HepG2 (cell line): Measurements from ENCODE around the gene RPL23. TPM values are rescaled to one million over a fixed set of nuclear protein-coding genes. Genes with fewer than 3 reads are reported as not detected.

Experiments used
- ATAC-seq: fragments of 200-7000 bp; cut with Tn5 transposase; 3 replicates; pipeline ENCODE4 v1.9.1; 2020; ENCODE audit warnings: mild to moderate bottlenecking, moderate library complexity
- BruUV-seq: library from RNA; stranded (reverse); fragments of 400-500 nt; replicated peaks from 2 replicates; lab custom pipeline; 2021; lab: Mats Ljungman, UMichigan
- CTCF ChIA-PET: fragments of 300-600 bp; formaldehyde crosslinking; extraction: SDS; loops from one replicate; lab custom pipeline; 2021; ENCODE audit warnings: low total read pairs, inconsistent platforms, low intra/inter-chr PET ratio; lab: Yijun Ruan, JAX
- POLR2A ChIA-PET: fragments of 350-600 bp; sonication (Branson Sonifier 250); formaldehyde crosslinking; loops from one replicate; lab custom pipeline; 2020; ENCODE audit warnings: antibody characterized with exemption, inconsistent platforms; lab: Yijun Ruan, JAX
- DNase-seq: peaks from one replicate; pipeline ENCODE4 v3.0.0-alpha.2; 2015; ENCODE audit warnings: low spot score
- FAIRE-seq: peaks from 3 replicates; lab custom pipeline; 2011; peaks lifted over from hg19 to GRCh38; lab: Jason Lieb, UNC
- H2AFZ ChIP-seq: one replicate; pipeline ENCODE4 v1.6.1; 2011; ENCODE audit warnings: low read length, inconsistent platforms
- H3K27ac ChIP-seq: fragments of 300-600 bp; 3 replicates; pipeline ENCODE4 v1.8.0; 2011; ENCODE audit warnings: mixed run types, mild to moderate bottlenecking, mixed read lengths, low read length, inconsistent platforms; ENCODE audit not compliant: insufficient read depth; ENCODE audit errors: extremely low read length
- H3K27me3 ChIP-seq, 2 experiments: fragments of 200-600 bp in 1 of 2; 2 replicates in 1 of 2; 3 replicates in 1 of 2; pipeline versions ENCODE4 v1.6.0 to v1.8.0; 2011; ENCODE audit warnings: low read length in 2 of 2, mild to moderate bottlenecking in 2 of 2, moderate library complexity in 2 of 2, inconsistent platforms in 1 of 2; ENCODE audit not compliant: insufficient read depth in 2 of 2, control insufficient read depth in 1 of 2
- H3K36me3 ChIP-seq, 2 experiments: fragments of 200-600 bp in 1 of 2; replicated peaks in 1 of 2; 2 replicates in 1 of 2; 3 replicates in 1 of 2; pipeline versions ENCODE4 v1.5.1 to v1.8.0; 2011; ENCODE audit warnings: low read length in 2 of 2, inconsistent platforms in 1 of 2; ENCODE audit not compliant: insufficient read depth in 2 of 2, control insufficient read depth in 1 of 2
- H3K4me1 ChIP-seq: 2 replicates; pipeline ENCODE4 v1.5.1; 2012; ENCODE audit warnings: low read length, inconsistent platforms; ENCODE audit not compliant: insufficient read depth
- H3K4me2 ChIP-seq: 2 replicates; pipeline ENCODE4 v1.6.0; 2011; ENCODE audit warnings: low read depth, low read length, inconsistent platforms
- H3K4me3 ChIP-seq, 3 experiments: fragments of 200-600 bp in 1 of 3; sonication (generic), shearing (Covaris generic) in 1 of 3; replicated peaks in 1 of 3; 2 replicates each; pipeline ENCODE4 v1.5.1; 2011 to 2016; ENCODE audit warnings: low read length in 3 of 3, inconsistent platforms in 2 of 3, low read depth in 2 of 3, mild to moderate bottlenecking in 2 of 3, control low read depth in 1 of 3, mixed read lengths in 1 of 3; ENCODE audit not compliant: insufficient read depth in 1 of 3
- H3K79me2 ChIP-seq: one replicate; pipeline ENCODE4 v1.6.1; 2011; ENCODE audit warnings: low read length, inconsistent platforms; ENCODE audit not compliant: insufficient read depth
- H3K9ac ChIP-seq: 2 replicates; pipeline ENCODE4 v1.6.0; 2011; ENCODE audit warnings: mild to moderate bottlenecking, low read depth, low read length, inconsistent platforms; ENCODE audit not compliant: insufficient read depth
- H3K9me3 ChIP-seq: 2 replicates; pipeline ENCODE4 v1.5.1; 2012; ENCODE audit warnings: mild to moderate bottlenecking, low read length
- H4K20me1 ChIP-seq: 2 replicates; pipeline ENCODE4 v1.6.0; 2011; ENCODE audit warnings: inconsistent platforms, mild to moderate bottlenecking, low read length, moderate library complexity; ENCODE audit not compliant: insufficient read depth
- AFF4 ChIP-seq: sonication (generic); formaldehyde crosslinking; IDR thresholded peaks from 2 replicates; pipeline ENCODE4 v1.4.0; 2020; ENCODE audit warnings: missing genetic modification reagents
- EP300 ChIP-seq, 3 experiments: sonication (generic) in 1 of 3; formaldehyde crosslinking in 1 of 3; IDR thresholded peaks; 2 replicates each; pipeline versions ENCODE4 v1.5.1 to v1.6.1; 2011 to 2020; ENCODE audit warnings: low read depth in 2 of 3, low read length in 2 of 3, borderline replicate concordance in 1 of 3, improper control_type of control experiment in 1 of 3, mild to moderate bottlenecking in 1 of 3, missing genetic modification reagents in 1 of 3, moderate library complexity in 1 of 3
- ETV5 ChIP-seq: IDR thresholded peaks from 2 replicates; pipeline ENCODE4 v1.6.1; 2018; ENCODE audit warnings: missing biosample characterization, missing genetic modification reagents, inconsistent platforms, borderline replicate concordance
- IKZF4 ChIP-seq: sonication (generic); formaldehyde crosslinking; IDR thresholded peaks from 2 replicates; pipeline ENCODE4 v1.5.1; 2020; ENCODE audit warnings: borderline replicate concordance, mild to moderate bottlenecking, low read depth, missing genetic modification reagents; ENCODE audit errors: not compliant biosample characterization
- KDM2A ChIP-seq: sonication (generic); formaldehyde crosslinking; IDR thresholded peaks from 2 replicates; pipeline ENCODE4 v1.4.0; 2020; ENCODE audit warnings: low read depth, missing genetic modification reagents, borderline replicate concordance
- MXI1 ChIP-seq: IDR thresholded peaks from 3 replicates; pipeline ENCODE4 v1.6.1; 2012; ENCODE audit warnings: low read depth, low read length, inconsistent platforms, borderline replicate concordance
- NFATC3 ChIP-seq: sonication (generic); formaldehyde crosslinking; IDR thresholded peaks from 2 replicates; pipeline ENCODE4 v1.5.1; 2020; ENCODE audit warnings: mild to moderate bottlenecking, missing genetic modification reagents
- NPAS2 ChIP-seq: sonication (generic); formaldehyde crosslinking; IDR thresholded peaks from 2 replicates; pipeline ENCODE4 v1.8.0; 2022; ENCODE audit warnings: mild to moderate bottlenecking, missing genetic modification reagents, borderline replicate concordance
- ONECUT2 ChIP-seq: sonication (generic); formaldehyde crosslinking; IDR thresholded peaks from 2 replicates; pipeline ENCODE4 v1.4.0; 2020; ENCODE audit warnings: missing genetic modification reagents
- SAP130 ChIP-seq: IDR thresholded peaks from 2 replicates; pipeline ENCODE4 v1.6.1; 2016; ENCODE audit warnings: low read depth
- ZBTB38 ChIP-seq: sonication (generic); formaldehyde crosslinking; IDR thresholded peaks from 2 replicates; pipeline ENCODE4 v1.5.1; 2020; ENCODE audit warnings: mild to moderate bottlenecking, missing genetic modification reagents
- ZNF234 ChIP-seq: sonication (generic); formaldehyde crosslinking; conservative IDR thresholded peaks from 2 replicates; pipeline ENCODE4 v1.5.1; 2020; ENCODE audit warnings: mild to moderate bottlenecking, missing genetic modification reagents
- ZNF337 ChIP-seq: sonication (generic); formaldehyde crosslinking; IDR thresholded peaks from 2 replicates; pipeline ENCODE4 v1.5.1; 2020; ENCODE audit warnings: missing genetic modification reagents, low read depth, mild to moderate bottlenecking, borderline replicate concordance
- ZNF775 ChIP-seq: sonication (generic); formaldehyde crosslinking; IDR thresholded peaks from 2 replicates; pipeline ENCODE4 v1.4.0; 2020; ENCODE audit warnings: missing genetic modification reagents, mild to moderate bottlenecking, moderate library complexity, borderline replicate concordance
- WGBS: methylation state at CpG from one replicate; pipeline ENCODE4 v1.1.6; 2017; ENCODE audit warnings: low lambda C conversion rate; 5-methylcytosine and 5-hydroxymethylcytosine counted together
- in situ Hi-C: cut with HindIII; loops from 2 replicates; pipeline ENCODE4 v1.10.0; 2017; ENCODE audit warnings: low pct_unique_long_range_greater_than_20kb; ENCODE audit not compliant: extremely low pct_ligation_motif_present
- intact Hi-C: fragments of 100-400 bp; cut with micrococcal nuclease; formaldehyde crosslinking; loops from one replicate; pipeline ENCODE4 v1.10.0; 2022; ENCODE audit not compliant: unreplicated experiment
- polyA plus RNA-seq, 8 experiments: library from polyadenylated mRNA; depleted of rRNA in 3 of 8; stranded (reverse) in 7 of 8; unstranded in 1 of 8; fragments of >200 nt; fragmentation: Illumina TruSeq in 4 of 8; extraction: Trizol in 4 of 8; gene quantifications; 2 replicates each; pipeline versions ENCODE4 v1.2.1 to v1.2.3, GENCODE V29; 2011 to 2016; ENCODE audit warnings: low read depth in 4 of 8, missing spikeins in 1 of 8, mixed read lengths in 1 of 8; ENCODE audit not compliant: insufficient read depth in 1 of 8
- total RNA-seq, 5 experiments: library from RNA; depleted of rRNA; stranded (reverse); fragments of >200 nt; fragmentation: Illumina TruSeq; extraction: Trizol; gene quantifications; 2 replicates each; pipeline ENCODE4 v1.2.3, GENCODE V29; 2016; ENCODE audit warnings: low read depth in 1 of 5
- TF ChIP-seq, protein P1 (sequence below): sonication (generic); formaldehyde crosslinking; IDR thresholded peaks from 2 replicates; pipeline ENCODE4 v1.4.0; 2020; ENCODE audit warnings: missing genetic modification reagents
- TF ChIP-seq, protein P2 (sequence below), 2 experiments: fragments of 450-650 bp in 1 of 2; sonication (generic) in 1 of 2; formaldehyde crosslinking; IDR thresholded peaks; 2 replicates each; pipeline versions ENCODE4 v1.5.0 to v1.8.0; 2020 to 2022; ENCODE audit warnings: mild to moderate bottlenecking in 1 of 2, missing genetic modification reagents in 1 of 2

The RPL23 gene
- total and polyA plus RNA-seq, 2 of the 13 experiments (the other 11 are each of a cell fraction or from before 2014, with no cell fraction given) = 2,790 to 4,860 TPM

DNA sequence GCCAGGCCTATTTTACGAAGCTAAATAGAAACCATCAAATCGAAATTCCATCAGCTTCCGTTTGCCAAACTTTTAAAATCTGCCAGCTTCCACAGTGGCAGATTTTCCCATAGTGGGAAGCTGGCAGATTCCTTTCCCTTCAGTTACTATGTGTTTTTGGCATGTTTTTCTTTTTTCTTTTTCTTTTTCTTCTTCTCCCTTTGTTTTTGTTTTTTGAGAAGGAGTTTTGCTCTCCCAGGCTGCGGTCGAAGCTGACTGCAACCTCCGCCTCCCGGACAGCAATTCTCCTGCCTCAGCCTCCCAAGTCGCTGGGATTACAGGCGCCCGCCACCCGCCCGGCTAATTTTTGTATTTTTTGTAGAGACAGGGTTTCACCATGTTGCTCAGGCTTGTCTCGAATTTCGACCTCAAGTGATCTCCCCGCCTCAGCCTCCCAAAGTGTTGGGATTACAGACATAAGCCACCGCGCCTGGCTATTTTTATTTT is 27.7 kb downstream of the RPL23 start:
- in situ Hi-C loops (no loop called here), intact Hi-C loops (loop anchor here (1.0 kb wide), 2 partner anchors 27 to 39 kb away; partner anchors contain the start of gene RPL23)
- POLR2A ChIA-PET = interaction anchor here (0.7 to 5.0 kb wide), 13 partner anchors 8 to 125 kb away, joined by 3 to 50 read pairs (median 5); partner anchors contain the start of genes LASP1, PIP4K2B and RPL23
- 77% methylated on average over 17 of the region's 17 CpGs for WGBS
- peak overlapping the region; percentile 95 for H3K4me2 ChIP-seq
- peak overlapping the region; percentile 22 for H2AFZ ChIP-seq
- peaks cover 4 to 7% of the 10 kb centered on the region in 2 experiments; a peak in 4 of 5 replicates for H3K36me3 ChIP-seq
- H3K9ac ChIP-seq = peak overlapping the region; percentile 99
- ATAC-seq (no peak), FAIRE-seq (no peak), DNase-seq (no peak)
- H3K79me2 ChIP-seq = peaks cover 24% of the 10 kb centered on the region
- H3K27ac ChIP-seq = peak overlapping the region; percentile 98
- no peaks in the 10 kb centered on the region for H4K20me1 ChIP-seq
- peaks cover 0 to 4% of the 10 kb centered on the region in 2 experiments; a peak in 1 of 5 replicates for H3K27me3 ChIP-seq
- CTCF ChIA-PET = no interaction called here
- no peaks in the 10 kb centered on the region for H3K9me3 ChIP-seq
- H3K4me3 ChIP-seq = peak overlapping the region; percentile 91 to 100 (median 93)
- TSS peak; percentile 99 for BruUV-seq
- H3K4me1 ChIP-seq = peaks cover 21% of the 10 kb centered on the region
- no peak for TF ChIP-seq ZNF234 (CRISPR knock-in tag)
- TF ChIP-seq ONECUT2 (CRISPR knock-in tag) = 0 out of 2 replicates have a peak, but pooled peaks have one; percentile 4
- TF ChIP-seq, protein P1, sequence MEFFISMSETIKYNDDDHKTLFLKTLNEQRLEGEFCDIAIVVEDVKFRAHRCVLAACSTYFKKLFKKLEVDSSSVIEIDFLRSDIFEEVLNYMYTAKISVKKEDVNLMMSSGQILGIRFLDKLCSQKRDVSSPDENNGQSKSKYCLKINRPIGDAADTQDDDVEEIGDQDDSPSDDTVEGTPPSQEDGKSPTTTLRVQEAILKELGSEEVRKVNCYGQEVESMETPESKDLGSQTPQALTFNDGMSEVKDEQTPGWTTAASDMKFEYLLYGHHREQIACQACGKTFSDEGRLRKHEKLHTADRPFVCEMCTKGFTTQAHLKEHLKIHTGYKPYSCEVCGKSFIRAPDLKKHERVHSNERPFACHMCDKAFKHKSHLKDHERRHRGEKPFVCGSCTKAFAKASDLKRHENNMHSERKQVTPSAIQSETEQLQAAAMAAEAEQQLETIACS (CRISPR knock-in tag) = no peak
- no peak for TF ChIP-seq MXI1
- TF ChIP-seq NFATC3 (CRISPR knock-in tag) = 0 out of 2 replicates have a peak, but pooled peaks have one; percentile 6
- TF ChIP-seq SAP130 (CRISPR knock-in tag) = no peak
- TF ChIP-seq, protein P2, sequence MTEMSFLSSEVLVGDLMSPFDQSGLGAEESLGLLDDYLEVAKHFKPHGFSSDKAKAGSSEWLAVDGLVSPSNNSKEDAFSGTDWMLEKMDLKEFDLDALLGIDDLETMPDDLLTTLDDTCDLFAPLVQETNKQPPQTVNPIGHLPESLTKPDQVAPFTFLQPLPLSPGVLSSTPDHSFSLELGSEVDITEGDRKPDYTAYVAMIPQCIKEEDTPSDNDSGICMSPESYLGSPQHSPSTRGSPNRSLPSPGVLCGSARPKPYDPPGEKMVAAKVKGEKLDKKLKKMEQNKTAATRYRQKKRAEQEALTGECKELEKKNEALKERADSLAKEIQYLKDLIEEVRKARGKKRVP (CRISPR knock-in tag; IDR thresholded peaks at IDR 0.05) = 0 out of 4 replicates have a peak, but pooled peaks of 1 of the 2 experiments have one; percentile 9
- no peak for TF ChIP-seq AFF4
- TF ChIP-seq KDM2A (CRISPR knock-in tag) = no peak
- TF ChIP-seq IKZF4 = no peak
- TF ChIP-seq ZNF337 = 0 out of 2 replicates have a peak, but pooled peaks have one; percentile 0
- no peak for TF ChIP-seq ETV5 (CRISPR knock-in tag)
- peak; percentile 0; the same call in 1 of the 2 replicates for TF ChIP-seq ZBTB38 (CRISPR knock-in tag)
- TF ChIP-seq NPAS2 (CRISPR knock-in tag) = no peak
- no peak for TF ChIP-seq ZNF775 (CRISPR knock-in tag)
- no peak for TF ChIP-seq EP300 (IDR thresholded peaks at IDR 0.05; ENCODE audit: low read depth in 2 of 2, low read length in 2 of 2)
- TF ChIP-seq EP300 (CRISPR knock-in tag; IDR thresholded peaks at IDR 0.05; ENCODE audit: borderline replicate concordance) = no peak
